ENCODE data around the gene QRICH1.
A peak's percentile ranks its signal among the peaks of the same experiment; 100 is the strongest.

DNA sequence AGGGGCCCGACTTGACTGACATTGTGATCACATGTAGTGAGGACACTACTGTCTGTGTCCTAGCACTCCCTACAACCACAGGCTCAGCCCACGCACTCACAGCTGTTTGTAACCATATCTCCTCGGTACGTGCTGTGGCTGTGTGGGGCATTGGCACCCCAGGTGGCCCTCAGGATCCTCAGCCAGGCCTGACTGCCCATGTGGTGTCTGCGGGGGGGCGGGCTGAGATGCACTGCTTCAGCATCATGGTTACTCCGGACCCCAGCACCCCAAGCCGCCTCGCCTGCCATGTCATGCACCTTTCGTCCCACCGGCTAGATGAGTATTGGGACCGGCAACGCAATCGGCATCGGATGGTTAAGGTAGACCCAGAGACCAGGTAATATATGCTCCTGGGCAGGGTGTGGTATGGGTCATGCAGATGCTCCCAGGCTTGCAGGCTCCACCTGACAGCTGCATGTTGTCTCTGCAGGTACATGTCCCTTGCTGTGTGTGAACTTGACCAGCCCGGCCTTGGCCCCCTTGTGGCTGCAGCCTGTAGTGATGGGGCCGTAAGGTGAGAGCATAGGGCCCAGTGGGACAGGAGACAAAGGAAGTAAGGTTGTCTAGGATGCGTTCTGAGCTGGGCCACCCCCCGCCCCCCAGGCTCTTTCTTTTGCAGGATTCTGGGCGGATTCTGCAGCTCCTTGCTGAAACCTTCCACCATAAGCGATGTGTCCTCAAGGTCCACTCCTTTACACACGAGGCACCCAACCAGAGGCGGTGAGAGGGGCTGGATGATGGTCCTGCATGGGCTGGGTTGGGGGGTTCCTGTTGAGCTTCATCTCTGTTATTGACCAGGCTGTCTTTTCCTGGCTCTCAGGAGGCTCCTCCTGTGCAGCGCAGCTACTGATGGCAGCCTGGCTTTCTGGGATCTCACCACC is 79.9 kb downstream of the QRICH1 start:
- TF ChIP-seq ZBTB21 (CRISPR knock-in tag; IDR thresholded peaks at IDR 0.05) (no peak), ESRRA (CRISPR knock-in tag; IDR thresholded peaks at IDR 0.05; ENCODE audit: low read depth) (no peak), EZH2 (conservative IDR thresholded peaks at IDR 0.05; ENCODE audit: low read depth, low read length) (no peak), ZNF24 (IDR thresholded peaks at IDR 0.05) (no peak), POGZ (CRISPR knock-in tag; IDR thresholded peaks at IDR 0.05) (no peak), ZSCAN12 (CRISPR knock-in tag; IDR thresholded peaks at IDR 0.05) (no peak), HNF4A (CRISPR knock-in tag; IDR thresholded peaks at IDR 0.05) (no peak), HNRNPUL1 (IDR thresholded peaks at IDR 0.05; ENCODE audit: low read depth, low read length) (no peak), BRCA1 (CRISPR knock-in tag; IDR thresholded peaks at IDR 0.05) (no peak), FIP1L1 (IDR thresholded peaks at IDR 0.05; ENCODE audit: borderline replicate concordance, insufficient read depth, low read depth, low read length) (no peak), MXD4 (CRISPR knock-in tag; IDR thresholded peaks at IDR 0.05) (no peak)
- TF ChIP-seq, protein P1, sequence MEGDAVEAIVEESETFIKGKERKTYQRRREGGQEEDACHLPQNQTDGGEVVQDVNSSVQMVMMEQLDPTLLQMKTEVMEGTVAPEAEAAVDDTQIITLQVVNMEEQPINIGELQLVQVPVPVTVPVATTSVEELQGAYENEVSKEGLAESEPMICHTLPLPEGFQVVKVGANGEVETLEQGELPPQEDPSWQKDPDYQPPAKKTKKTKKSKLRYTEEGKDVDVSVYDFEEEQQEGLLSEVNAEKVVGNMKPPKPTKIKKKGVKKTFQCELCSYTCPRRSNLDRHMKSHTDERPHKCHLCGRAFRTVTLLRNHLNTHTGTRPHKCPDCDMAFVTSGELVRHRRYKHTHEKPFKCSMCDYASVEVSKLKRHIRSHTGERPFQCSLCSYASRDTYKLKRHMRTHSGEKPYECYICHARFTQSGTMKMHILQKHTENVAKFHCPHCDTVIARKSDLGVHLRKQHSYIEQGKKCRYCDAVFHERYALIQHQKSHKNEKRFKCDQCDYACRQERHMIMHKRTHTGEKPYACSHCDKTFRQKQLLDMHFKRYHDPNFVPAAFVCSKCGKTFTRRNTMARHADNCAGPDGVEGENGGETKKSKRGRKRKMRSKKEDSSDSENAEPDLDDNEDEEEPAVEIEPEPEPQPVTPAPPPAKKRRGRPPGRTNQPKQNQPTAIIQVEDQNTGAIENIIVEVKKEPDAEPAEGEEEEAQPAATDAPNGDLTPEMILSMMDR (CRISPR knock-in tag; IDR thresholded peaks at IDR 0.05), result peak; percentile 67

Measured in HepG2 (cell line).